OCI-LY7 (cell line): ENCODE results near the gene FRMPD4.

Source experiments
- EZH2phosphoT487 ChIP-seq: fragments of 200-600 bp; sonication (generic); IDR thresholded peaks from 2 replicates; pipeline ENCODE4 v1.6.1; 2018; ENCODE audit warnings: low read depth, borderline replicate concordance, mild to moderate bottlenecking, mixed run types, antibody characterized with exemption, low read length, moderate library complexity, mixed read lengths
- TF ChIP-seq, protein P1 (sequence below): fragments of 200-600 bp; sonication (generic); conservative IDR thresholded peaks from 2 replicates; pipeline ENCODE4 v1.5.1; 2014; ENCODE audit warnings: mild to moderate bottlenecking, antibody characterized with exemption, low read length, moderate library complexity, mixed read lengths

DNA sequence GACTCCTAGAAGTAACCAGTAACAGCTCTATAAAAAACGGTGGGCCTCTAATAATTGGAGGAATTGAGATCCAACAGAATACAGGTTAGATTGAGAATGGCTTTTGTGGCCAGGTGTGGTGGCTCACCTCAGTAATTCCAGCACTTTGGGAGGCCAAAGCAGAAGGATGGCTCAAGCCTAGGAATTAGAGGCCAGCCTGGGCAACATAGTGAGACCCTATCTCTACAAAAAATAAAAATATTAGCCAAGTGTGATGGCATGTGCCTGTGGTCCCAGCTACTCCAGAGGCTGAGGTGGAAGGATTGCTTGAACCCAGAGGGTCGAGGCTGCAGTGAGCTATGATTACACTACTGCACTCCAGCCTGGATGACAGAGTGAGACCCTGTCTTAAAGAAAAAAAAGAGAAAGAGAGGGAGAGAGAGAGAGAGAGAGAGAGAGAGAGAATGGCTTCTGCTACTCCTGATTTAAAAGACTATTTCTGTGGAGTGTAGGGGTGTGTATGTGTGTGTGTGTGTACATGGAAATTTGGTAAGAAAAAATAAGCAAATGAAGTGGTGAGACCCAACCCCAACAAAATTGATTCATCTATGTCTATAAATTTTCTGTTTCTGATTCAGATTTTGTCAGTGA is 89.3 kb downstream of the FRMPD4 start:
- TF ChIP-seq, protein P1, sequence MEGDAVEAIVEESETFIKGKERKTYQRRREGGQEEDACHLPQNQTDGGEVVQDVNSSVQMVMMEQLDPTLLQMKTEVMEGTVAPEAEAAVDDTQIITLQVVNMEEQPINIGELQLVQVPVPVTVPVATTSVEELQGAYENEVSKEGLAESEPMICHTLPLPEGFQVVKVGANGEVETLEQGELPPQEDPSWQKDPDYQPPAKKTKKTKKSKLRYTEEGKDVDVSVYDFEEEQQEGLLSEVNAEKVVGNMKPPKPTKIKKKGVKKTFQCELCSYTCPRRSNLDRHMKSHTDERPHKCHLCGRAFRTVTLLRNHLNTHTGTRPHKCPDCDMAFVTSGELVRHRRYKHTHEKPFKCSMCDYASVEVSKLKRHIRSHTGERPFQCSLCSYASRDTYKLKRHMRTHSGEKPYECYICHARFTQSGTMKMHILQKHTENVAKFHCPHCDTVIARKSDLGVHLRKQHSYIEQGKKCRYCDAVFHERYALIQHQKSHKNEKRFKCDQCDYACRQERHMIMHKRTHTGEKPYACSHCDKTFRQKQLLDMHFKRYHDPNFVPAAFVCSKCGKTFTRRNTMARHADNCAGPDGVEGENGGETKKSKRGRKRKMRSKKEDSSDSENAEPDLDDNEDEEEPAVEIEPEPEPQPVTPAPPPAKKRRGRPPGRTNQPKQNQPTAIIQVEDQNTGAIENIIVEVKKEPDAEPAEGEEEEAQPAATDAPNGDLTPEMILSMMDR: no peak
- TF ChIP-seq EZH2phosphoT487: no peak
